WERI-Rb-1 (cell line): ENCODE data around the gene FRMD4A.

ENCODE experiments used
- DNase-seq: peaks from one replicate; pipeline ENCODE4 v3.0.0-alpha.2; 2020
- H3K27ac ChIP-seq: fragments of 250-450 bp; sonication (Bioruptor Pico); 2 replicates; pipeline ENCODE4 v1.5.1; 2020; ENCODE audit warnings: mild to moderate bottlenecking, moderate library complexity
- H3K27me3 ChIP-seq: fragments of 250-450 bp; sonication (Bioruptor Pico); 2 replicates; pipeline ENCODE4 v1.5.1; 2021; ENCODE audit warnings: mild to moderate bottlenecking, low read depth, moderate library complexity; ENCODE audit not compliant: insufficient read depth, severe bottlenecking
- H3K36me3 ChIP-seq: fragments of 250-450 bp; sonication (Bioruptor Pico); 2 replicates; pipeline ENCODE4 v1.5.1; 2020; ENCODE audit warnings: mild to moderate bottlenecking, moderate library complexity
- H3K4me3 ChIP-seq: 2 replicates; pipeline ENCODE4 v1.5.1; 2011; ENCODE audit warnings: low read depth, mild to moderate bottlenecking, control low read depth, low read length
- H3K9me3 ChIP-seq: fragments of 250-450 bp; sonication (Bioruptor Pico); 2 replicates; pipeline ENCODE4 v1.5.1; 2021; ENCODE audit warnings: mild to moderate bottlenecking, moderate library complexity; ENCODE audit not compliant: severe bottlenecking
- TF ChIP-seq, protein P1 (sequence below): IDR thresholded peaks from 2 replicates; pipeline ENCODE4 v1.5.1; 2011; ENCODE audit warnings: low read depth, mild to moderate bottlenecking, control low read depth, inconsistent platforms, low read length

Gene FRMD4A

DNA sequence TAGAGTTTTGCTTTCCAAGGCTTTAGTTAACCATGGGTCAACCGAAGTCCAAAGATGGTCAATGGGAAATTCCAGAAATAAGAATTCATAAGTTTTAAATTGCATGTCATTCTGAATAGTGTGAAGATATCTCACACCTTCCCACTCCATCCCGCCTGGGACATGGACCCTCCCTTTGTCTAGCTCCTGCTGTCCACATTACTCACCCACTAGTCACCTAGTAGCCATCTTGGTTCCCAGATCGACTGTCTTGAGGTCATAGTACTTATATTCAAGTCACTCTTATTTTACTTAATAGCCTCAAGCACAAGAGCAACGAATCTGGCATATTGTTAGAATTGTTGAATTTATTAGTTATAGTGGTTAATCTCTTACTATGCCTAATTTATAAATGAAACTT, 377.4 kb downstream of the FRMD4A start:
- TF ChIP-seq, protein P1, sequence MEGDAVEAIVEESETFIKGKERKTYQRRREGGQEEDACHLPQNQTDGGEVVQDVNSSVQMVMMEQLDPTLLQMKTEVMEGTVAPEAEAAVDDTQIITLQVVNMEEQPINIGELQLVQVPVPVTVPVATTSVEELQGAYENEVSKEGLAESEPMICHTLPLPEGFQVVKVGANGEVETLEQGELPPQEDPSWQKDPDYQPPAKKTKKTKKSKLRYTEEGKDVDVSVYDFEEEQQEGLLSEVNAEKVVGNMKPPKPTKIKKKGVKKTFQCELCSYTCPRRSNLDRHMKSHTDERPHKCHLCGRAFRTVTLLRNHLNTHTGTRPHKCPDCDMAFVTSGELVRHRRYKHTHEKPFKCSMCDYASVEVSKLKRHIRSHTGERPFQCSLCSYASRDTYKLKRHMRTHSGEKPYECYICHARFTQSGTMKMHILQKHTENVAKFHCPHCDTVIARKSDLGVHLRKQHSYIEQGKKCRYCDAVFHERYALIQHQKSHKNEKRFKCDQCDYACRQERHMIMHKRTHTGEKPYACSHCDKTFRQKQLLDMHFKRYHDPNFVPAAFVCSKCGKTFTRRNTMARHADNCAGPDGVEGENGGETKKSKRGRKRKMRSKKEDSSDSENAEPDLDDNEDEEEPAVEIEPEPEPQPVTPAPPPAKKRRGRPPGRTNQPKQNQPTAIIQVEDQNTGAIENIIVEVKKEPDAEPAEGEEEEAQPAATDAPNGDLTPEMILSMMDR = no peak
- DNase-seq = no peak
- no peaks in the 10 kb centered on the region for H3K27me3 ChIP-seq
- H3K36me3 ChIP-seq = no peaks in the 10 kb centered on the region
- no peak overlapping the region for H3K4me3 ChIP-seq
- no peaks in the 10 kb centered on the region for H3K9me3 ChIP-seq
- no peak overlapping the region for H3K27ac ChIP-seq

DNA sequence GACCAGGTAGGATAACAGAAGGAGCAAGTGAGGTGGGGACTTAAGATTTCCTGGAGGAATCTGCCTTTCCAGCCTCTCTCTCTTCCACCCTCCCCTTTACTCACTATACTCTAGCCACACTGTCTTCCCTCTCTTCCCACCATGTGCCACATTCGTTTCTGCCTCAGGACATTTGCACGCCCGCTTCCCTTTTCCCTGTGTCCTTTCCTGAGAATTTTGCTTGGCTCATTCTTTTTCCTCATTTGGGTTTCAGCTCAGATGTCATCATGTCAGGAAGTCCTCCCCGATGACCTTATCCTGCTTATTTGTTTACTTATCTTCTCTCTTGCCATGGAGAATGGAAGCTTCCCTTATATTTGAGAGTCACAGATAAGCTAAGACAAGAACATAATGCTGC, 380.2 kb downstream of the FRMD4A start:
- Histone ChIP-seq H3K9me3 (no peaks in the 10 kb centered on the region), H3K27ac (no peak overlapping the region), H3K36me3 (no peaks in the 10 kb centered on the region), H3K4me3 (no peak overlapping the region), H3K27me3 (no peaks in the 10 kb centered on the region)
- TF ChIP-seq, protein P1 = no peak
- DNase-seq = no peak

DNA sequence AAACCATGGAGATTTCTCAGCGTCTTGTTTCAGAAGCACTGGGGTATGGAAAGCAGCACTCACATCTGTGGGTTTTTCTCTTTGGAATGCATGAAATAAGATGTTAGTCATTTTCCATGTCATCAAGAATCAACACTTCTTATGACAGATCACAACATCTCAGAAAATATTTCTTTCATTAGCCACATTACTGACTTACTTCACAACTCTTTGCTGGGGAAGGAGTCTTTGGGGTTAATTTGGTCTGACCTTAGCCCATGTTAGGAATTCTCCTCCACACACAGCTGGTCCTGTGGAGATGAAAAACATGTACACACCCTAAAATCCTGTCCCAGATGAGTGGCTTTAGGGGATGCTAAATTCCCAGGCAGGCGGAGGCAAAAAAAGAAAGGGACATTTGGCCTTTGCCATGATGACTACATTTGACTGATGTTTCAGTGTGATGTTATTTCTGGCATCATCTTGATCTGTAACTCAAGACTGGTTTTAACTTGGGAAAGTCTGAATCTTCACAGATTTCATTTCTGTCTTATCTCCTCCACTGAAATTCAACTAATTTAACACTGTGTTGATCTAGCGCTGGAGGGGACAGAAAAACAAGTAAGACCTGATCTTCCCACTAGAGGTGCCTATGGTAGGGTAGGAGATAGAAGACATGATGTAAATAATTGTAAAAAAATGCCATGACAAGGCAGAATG, 380.7 kb downstream of the FRMD4A start:
- Histone ChIP-seq H3K27me3 (no peaks in the 10 kb centered on the region), H3K9me3 (no peaks in the 10 kb centered on the region), H3K36me3 (no peaks in the 10 kb centered on the region), H3K27ac (no peak overlapping the region), H3K4me3 (no peak overlapping the region)
- no peak for DNase-seq
- TF ChIP-seq, protein P1 = no peak

DNA sequence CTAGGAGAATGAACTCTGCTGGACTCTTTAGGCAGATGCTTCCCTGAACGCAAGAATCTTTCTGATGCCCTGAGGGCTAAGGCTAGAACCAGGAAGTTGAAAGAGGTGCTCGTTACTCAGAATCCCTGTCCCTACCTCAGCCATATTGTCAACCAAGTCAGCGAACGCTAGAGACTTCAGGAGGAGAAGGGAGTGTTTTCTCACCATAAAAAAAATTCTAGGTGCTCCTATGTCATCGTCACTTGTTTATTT, 384.6 kb downstream of the FRMD4A start:
- Histone ChIP-seq H3K27me3 (no peaks in the 10 kb centered on the region), H3K9me3 (no peaks in the 10 kb centered on the region), H3K36me3 (no peaks in the 10 kb centered on the region), H3K4me3 (no peak overlapping the region), H3K27ac (no peak overlapping the region)
- TF ChIP-seq, protein P1 = no peak
- no peak for DNase-seq

DNA sequence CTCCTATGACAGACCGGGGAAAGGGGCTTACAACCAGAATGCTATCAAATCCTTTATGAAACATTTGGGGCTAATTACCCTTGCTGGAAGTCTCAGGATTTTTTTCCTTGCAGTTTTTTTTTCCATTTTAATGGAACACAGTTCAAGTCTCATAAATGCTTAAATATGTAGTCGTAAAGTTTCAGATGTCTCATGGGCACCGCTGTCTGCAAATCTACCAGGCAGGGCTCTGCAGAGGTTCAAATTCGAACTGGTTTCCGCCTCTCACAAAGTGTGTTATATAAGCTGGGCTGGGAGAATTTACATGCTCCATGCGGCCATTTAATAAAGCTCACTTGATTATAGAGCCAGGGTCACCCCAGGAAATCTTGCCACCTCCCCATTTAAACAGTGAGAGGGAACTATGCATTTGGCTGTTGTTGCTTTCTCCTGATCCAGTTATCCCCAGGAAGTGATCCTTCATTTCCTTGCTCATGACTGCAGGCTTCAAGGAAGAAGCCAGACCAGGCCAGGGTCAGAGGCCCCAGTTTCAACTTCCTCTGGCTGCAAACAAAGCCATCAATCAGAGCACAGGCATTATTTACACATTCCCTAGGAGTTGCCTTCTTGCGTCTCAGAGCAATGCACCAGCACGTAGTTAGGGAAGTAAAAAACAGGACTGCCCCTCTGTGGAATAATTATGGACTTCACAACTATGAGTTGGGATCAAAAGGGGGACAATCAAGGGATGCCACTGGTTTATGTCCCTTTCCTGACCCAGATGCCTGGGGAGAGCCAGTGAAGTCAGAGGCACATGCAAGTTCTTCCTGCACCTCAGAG, 385.1 kb downstream of the FRMD4A start:
- Histone ChIP-seq H3K27me3 (no peaks in the 10 kb centered on the region), H3K4me3 (no peak overlapping the region), H3K36me3 (no peaks in the 10 kb centered on the region), H3K9me3 (no peaks in the 10 kb centered on the region), H3K27ac (no peak overlapping the region)
- no peak for DNase-seq
- TF ChIP-seq, protein P1 = no peak

DNA sequence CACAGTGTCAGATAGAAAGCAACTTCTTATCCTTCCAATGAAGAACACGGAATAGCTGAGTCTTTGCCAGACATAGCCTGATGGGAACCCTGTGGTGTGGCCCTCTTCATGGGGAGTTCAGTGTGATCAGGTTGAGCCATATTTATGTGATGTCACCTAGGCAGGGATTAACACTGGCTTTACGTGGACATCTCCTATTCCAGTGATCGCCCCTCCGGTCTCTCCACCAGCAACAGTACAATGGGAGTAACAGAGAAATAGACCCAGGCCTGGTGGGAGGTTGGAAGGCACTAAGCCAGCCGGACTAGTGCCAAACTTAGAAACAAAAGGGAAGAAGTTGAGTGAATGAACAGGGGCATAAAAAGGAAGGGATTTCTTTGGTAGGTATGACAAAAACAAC, 385.9 kb downstream of the FRMD4A start:
- H3K9me3 ChIP-seq = no peaks in the 10 kb centered on the region
- TF ChIP-seq, protein P1 = no peak
- no peak overlapping the region for H3K27ac ChIP-seq
- no peak overlapping the region for H3K4me3 ChIP-seq
- DNase-seq = peak; percentile 8
- H3K36me3 ChIP-seq = no peaks in the 10 kb centered on the region
- H3K27me3 ChIP-seq = no peaks in the 10 kb centered on the region
